ENCODE results near the gene M6PR.
"Not testable (repeated sequence)": the region's sequence is repeated elsewhere in the genome, so short reads cannot be mapped to it uniquely, and the experiment has no call there.

M6PR gene

GRCh38 chr12:8914033-8914715 is 35.3 kb downstream of the M6PR start, which contains the start of gene PHC1:
PHC1 (plus strand) TSS chr12:8914509; CDS start chr12:8917678, 3,169 bp downstream.
- peak; percentile 52 to 75 for DNase-seq (ENCODE audit: low read depth in 1 of 2, low spot score in 1 of 2)

DNA sequence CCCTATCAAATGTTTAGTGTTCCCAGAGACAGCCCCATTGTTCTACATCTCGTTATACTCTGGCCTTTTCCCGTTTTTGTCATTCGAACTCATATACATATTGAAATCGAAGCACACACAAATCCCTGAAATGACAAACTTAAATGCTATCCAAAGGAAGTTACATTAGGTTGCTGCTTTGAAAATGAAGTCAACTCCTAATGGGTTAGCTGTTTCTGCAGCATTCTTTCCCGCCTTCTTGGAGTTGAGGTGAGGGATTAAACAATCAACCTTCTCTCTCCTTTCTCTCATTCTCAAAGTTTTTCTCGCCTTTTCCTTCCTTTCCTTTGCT is 35.8 kb downstream of the M6PR start:
- DNase-seq (ENCODE audit: low read depth in 1 of 2, low spot score in 1 of 2): no peak

DNA sequence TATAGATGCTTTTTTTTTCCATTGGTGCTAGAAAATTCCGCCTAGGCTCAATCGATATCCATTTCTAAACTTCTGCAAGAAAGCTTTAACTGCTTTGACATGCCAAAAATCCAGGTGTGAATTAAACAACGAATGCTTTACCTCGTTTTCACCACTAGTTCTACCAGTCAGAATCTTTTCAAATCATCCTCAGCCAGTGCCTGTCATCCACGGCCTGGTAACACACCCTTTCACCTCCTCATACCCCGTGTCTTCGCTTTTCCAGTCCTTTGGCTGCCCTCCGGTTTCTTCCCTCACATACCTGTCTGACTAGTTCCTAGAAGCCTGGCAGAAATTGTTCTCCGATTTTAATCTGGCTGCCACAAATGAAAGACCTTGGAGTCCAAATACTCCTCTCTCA is 36.5 kb downstream of the M6PR start:
- DNase-seq (ENCODE audit: low read depth in 1 of 2, low spot score in 1 of 2): no peak

DNA sequence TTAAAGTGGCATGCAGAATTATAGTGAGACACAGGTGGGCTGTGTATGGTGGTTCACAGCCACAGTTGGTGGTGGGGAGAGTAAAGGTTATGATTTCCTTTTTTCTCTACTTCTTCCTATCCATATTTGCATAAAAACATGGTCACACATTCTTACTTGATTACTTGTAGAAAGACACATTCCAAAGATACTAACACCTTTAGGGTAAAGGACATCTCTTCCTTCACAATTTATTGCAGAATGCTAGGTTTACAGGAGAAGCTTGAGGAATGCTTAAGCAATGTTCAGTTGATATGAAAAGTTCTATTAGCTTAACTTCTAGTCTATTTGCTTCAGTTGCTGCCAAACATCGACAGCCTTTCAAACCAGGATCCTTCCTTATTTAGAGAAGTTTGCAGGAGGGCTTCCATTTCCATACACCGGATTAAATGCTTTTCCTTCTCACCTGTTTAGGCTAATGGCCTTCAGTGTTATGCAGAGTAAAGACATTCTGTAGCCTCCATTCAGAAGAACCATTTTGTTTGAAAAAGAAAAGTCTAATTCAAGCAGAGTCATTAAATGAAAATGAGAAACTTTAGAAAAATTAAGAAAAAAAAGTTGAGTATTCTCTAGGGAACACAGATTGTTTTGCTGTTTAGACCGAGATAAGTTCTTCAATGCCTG is 37.7 kb downstream of the M6PR start:
- DNase-seq (ENCODE audit: low read depth in 1 of 2, low spot score in 1 of 2): no peak

DNA sequence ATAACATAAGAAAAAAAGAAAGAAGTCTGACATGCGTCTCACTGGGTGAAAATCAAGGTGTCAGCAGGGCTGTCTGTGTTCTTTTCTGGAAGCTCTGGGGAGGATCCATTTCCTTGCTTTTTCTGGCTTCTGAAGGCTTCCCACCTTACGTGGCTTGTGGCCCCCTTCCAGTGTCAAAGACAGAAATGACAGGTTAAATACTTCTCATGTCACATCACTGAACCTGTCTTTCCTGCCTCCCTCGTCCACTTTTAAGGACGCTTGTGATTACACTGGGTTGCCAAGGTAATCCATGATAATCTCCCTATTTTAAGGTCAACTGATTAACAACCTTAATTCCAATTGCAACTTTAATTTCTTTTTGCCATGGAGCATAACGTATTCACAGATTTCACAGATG is 39.7 kb downstream of the M6PR start:
- no peak for DNase-seq (ENCODE audit: low read depth in 1 of 2, low spot score in 1 of 2)

GRCh38 chr12:8907513-8907912 is 41.9 kb downstream of the M6PR start:
- no peak for DNase-seq (ENCODE audit: low read depth in 1 of 2, low spot score in 1 of 2)

- no peak for DNase-seq (ENCODE audit: low read depth in 1 of 2, low spot score in 1 of 2)
Observed at GRCh38 chr12:8906266-8907180, 42.9 kb downstream of the M6PR start.

GRCh38 chr12:8905546-8905945 is 43.9 kb downstream of the M6PR start:
- DNase-seq (ENCODE audit: low read depth in 1 of 2, low spot score in 1 of 2): no peak

DNA sequence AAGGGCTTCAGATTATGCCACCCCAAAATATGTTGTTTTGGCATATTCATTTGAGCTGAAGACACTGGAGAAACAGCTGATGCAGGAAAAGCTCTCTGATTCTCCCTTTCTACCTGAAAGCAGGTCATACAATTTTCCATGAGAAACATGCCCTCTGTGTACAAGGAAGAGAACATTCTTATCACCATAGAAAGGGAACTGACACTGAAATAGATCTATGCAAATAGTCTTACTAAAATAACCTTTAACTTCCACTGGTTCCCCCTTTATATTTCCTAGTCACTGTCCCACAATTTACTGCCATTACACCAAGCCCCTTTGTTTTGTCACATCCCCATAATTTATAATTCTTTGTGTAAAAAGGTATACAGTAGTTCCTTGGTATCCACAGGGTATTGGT is 44.8 kb downstream of the M6PR start:
- DNase-seq (ENCODE audit: low read depth in 1 of 2, low spot score in 1 of 2): no peak

DNA sequence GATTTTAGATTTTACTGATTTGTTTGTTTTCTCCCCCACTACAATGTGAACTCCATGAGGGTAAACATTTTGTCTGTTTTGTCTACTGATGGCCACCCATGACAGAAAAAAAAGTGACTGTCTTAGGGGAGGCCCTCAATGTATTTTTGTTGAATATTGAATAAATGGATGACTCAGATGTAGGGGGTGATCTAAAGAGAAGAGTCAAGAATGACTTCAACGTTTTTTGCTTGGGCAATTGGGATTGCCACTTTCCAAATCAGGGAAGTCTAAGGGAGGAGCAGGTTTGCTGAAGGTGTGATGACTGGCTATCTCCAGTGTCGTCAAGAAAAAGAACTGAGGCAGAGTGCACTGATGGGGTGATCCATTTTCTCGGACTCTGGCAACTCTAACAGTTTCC is 45.8 kb downstream of the M6PR start:
- DNase-seq (ENCODE audit: low read depth in 1 of 2, low spot score in 1 of 2): no peak

DNA sequence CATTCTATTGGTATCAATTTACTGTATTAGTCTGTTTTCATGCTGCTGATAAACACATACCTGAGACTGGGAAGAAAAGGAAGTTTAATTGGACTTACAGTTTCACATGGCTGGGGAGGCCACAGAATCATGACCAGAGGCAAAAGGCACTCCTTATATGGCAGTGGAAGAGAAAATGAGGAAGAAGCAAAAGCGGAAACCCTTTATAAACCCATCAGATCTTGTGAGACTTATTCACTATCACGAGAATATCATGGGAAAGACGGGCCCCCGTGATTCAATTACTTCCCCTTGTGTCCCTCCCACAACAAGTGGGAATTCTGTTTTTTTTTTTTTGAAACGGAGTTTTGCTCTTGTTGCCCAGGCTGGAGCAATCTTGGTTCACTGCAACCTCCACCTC is 46.7 kb downstream of the M6PR start:
- DNase-seq (ENCODE audit: low read depth in 1 of 2, low spot score in 1 of 2): not testable (repeated sequence)

GRCh38 chr12:8899830-8900229 is 49.6 kb downstream of the M6PR start:
- DNase-seq (ENCODE audit: low read depth in 1 of 2, low spot score in 1 of 2): no peak

- no peak for DNase-seq (ENCODE audit: low read depth in 1 of 2, low spot score in 1 of 2)
Observed at GRCh38 chr12:8897081-8897480, 52.4 kb downstream of the M6PR start.

- DNase-seq (ENCODE audit: low read depth in 1 of 2, low spot score in 1 of 2): no peak
Observed at GRCh38 chr12:8894986-8895385, 54.5 kb downstream of the M6PR start.

DNA sequence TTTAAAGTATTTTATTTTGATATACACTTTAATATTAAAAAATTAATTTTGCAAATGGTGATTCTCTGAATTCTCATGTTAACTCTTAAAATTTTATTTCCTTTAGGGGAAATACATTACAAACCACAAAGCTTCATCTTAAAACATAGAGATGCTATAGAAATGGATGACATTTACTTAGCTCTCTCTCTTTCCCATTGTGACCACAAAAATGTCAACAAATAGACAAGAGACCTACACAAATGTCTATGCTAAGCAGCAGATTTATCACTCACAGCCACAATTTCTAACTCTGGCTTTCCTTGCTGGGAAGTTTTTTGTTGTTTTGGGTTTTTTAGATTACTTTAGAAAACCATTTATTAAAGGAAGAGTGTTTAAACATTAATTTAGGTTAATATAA is 55.1 kb downstream of the M6PR start:
- DNase-seq (ENCODE audit: low read depth in 1 of 2, low spot score in 1 of 2): no peak

DNA sequence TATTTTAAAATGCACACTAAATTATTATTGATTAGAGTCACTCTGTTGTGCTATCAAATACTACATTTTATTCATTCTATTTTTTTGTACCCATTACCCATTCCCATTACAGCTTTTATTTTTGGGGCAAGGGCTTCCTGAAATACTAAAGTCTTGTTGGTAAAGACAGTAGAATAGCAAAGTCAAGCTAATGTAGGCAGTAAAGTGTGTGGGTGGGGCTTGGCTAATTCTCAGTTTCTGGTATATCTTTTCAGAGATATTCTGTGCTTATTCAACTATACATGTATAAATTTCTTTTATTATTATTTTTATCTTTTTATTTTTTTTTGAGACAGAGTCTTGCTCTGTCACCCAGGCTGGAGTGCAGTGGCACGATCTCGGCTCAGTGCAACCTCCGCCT is 57.5 kb downstream of the M6PR start:
- no peak for DNase-seq (ENCODE audit: low read depth in 1 of 2, low spot score in 1 of 2)

Measured in activated T-helper 1 cell treated with anti-CD3 and anti-CD28 coated beads, Interleukin-2, amount 50 U/mL, for 16 hours (primary cell).